CD14-positive monocyte (primary cell): ENCODE measurements around the gene GLB1L. TPM values are rescaled to one million over a fixed set of nuclear protein-coding genes. Genes with fewer than 3 reads are reported as not detected.
A peak's percentile ranks its signal among the peaks of the same experiment; 100 is the strongest.

ENCODE experiments used
- DNase-seq, 3 donors: peaks; one replicate each; pipeline ENCODE4 v3.0.0-alpha.2; 2011 to 2022
- H2AFZ ChIP-seq: 2 replicates; pipeline ENCODE4 v1.6.0; 2012; ENCODE audit warnings: mild to moderate bottlenecking, low read depth, low read length, inconsistent platforms; ENCODE audit not compliant: insufficient read depth, poor library complexity, severe bottlenecking
- H3K27ac ChIP-seq, 2 donors: 1 replicate in 1 of 2; 2 replicates in 1 of 2; pipeline ENCODE4 v1.5.1; 2012 to 2013; ENCODE audit warnings: low read length in 2 of 2, control low read depth in 1 of 2, inconsistent platforms in 1 of 2, low read depth in 1 of 2, mild to moderate bottlenecking in 1 of 2
- H3K27me3 ChIP-seq, 2 donors: one replicate each; pipeline versions ENCODE4 v1.6.0 to v1.6.1; 2011 to 2013; ENCODE audit warnings: low read length in 2 of 2; ENCODE audit not compliant: control insufficient read depth in 2 of 2, insufficient read depth in 2 of 2
- H3K36me3 ChIP-seq, 2 donors: replicated peaks in 1 of 2; 1 replicate in 1 of 2; 2 replicates in 1 of 2; pipeline versions ENCODE4 v1.5.1 to v1.6.1; 2012 to 2013; ENCODE audit warnings: low read length in 2 of 2, control low read depth in 1 of 2, inconsistent platforms in 1 of 2, mild to moderate bottlenecking in 1 of 2; ENCODE audit not compliant: insufficient read depth in 2 of 2, control insufficient read depth in 1 of 2
- H3K4me1 ChIP-seq, 2 donors: 1 replicate in 1 of 2; 2 replicates in 1 of 2; pipeline versions ENCODE4 v1.5.1 to v1.6.1; 2012 to 2013; ENCODE audit warnings: low read length in 2 of 2, control low read depth in 1 of 2, inconsistent platforms in 1 of 2, mild to moderate bottlenecking in 1 of 2, moderate library complexity in 1 of 2; ENCODE audit not compliant: insufficient read depth in 2 of 2, control insufficient read depth in 1 of 2
- H3K4me2 ChIP-seq: replicated peaks from 2 replicates; pipeline ENCODE3; 2012; ENCODE audit warnings: low read length, moderate library complexity, mild to moderate bottlenecking; ENCODE audit not compliant: poor library complexity, severe bottlenecking; ENCODE audit errors: extremely low read depth
- H3K4me3 ChIP-seq, 3 experiments: fragments of 200-600 bp in 1 of 3; sonication (generic) in 1 of 3; replicated peaks in 1 of 3; 1 replicate in 2 of 3; 2 replicates in 1 of 3; pipeline ENCODE4 v1.5.1; 2011 to 2013; ENCODE audit warnings: low read length in 3 of 3, mild to moderate bottlenecking in 3 of 3, control low read depth in 2 of 3, low read depth in 2 of 3, inconsistent platforms in 1 of 3, moderate library complexity in 1 of 3
- H3K79me2 ChIP-seq: 2 replicates; pipeline ENCODE4 v1.6.0; 2012; ENCODE audit warnings: mild to moderate bottlenecking, control low read depth, inconsistent platforms, low read length, moderate library complexity; ENCODE audit not compliant: insufficient read depth
- H3K9ac ChIP-seq: 2 replicates; pipeline ENCODE4 v1.6.0; 2017; ENCODE audit warnings: low read length, mild to moderate bottlenecking; ENCODE audit not compliant: insufficient read depth, poor library complexity, severe bottlenecking
- H3K9me3 ChIP-seq, 2 donors: replicated peaks in 1 of 2; 1 replicate in 1 of 2; 2 replicates in 1 of 2; pipeline versions ENCODE4 v1.5.1 to v1.6.1; 2012 to 2013; ENCODE audit warnings: low read length in 2 of 2, control low read depth in 1 of 2; ENCODE audit not compliant: control insufficient read depth in 1 of 2, insufficient read depth in 1 of 2
- H4K20me1 ChIP-seq: 2 replicates; pipeline ENCODE4 v1.6.0; 2012; ENCODE audit warnings: mild to moderate bottlenecking, low read length, control low read depth, moderate library complexity; ENCODE audit not compliant: insufficient read depth
- H3K27ac Mint-ChIP-seq, 7 donors: one replicate each; pipeline ENCODE4 v1.8.0; 2020; ENCODE audit warnings: mild to moderate bottlenecking in 7 of 7, mixed read lengths in 7 of 7, moderate library complexity in 6 of 7, inconsistent platforms in 2 of 7
- H3K27me3 Mint-ChIP-seq, 3 donors: one replicate each; pipeline ENCODE4 v1.8.0; 2021 to 2022; ENCODE audit warnings: low read depth in 3 of 3, mild to moderate bottlenecking in 3 of 3, mixed read lengths in 3 of 3, moderate library complexity in 3 of 3, inconsistent platforms in 1 of 3
- H3K36me3 Mint-ChIP-seq, 2 donors: one replicate each; pipeline ENCODE4 v1.8.0; 2020; ENCODE audit warnings: mixed read lengths in 2 of 2, inconsistent platforms in 1 of 2, mild to moderate bottlenecking in 1 of 2
- H3K4me1 Mint-ChIP-seq: one replicate; pipeline ENCODE4 v1.8.0; 2020; ENCODE audit warnings: mild to moderate bottlenecking, mixed read lengths
- H3K4me3 Mint-ChIP-seq, 2 donors: one replicate each; pipeline ENCODE4 v1.8.0; 2020; ENCODE audit warnings: mild to moderate bottlenecking in 2 of 2, mixed read lengths in 2 of 2, moderate library complexity in 1 of 2
- H3K9me3 Mint-ChIP-seq, 7 donors: one replicate each; pipeline ENCODE4 v1.8.0; 2020 to 2022; ENCODE audit warnings: mixed read lengths in 7 of 7, mild to moderate bottlenecking in 6 of 7, moderate library complexity in 6 of 7, inconsistent platforms in 2 of 7
- WGBS: methylation state at CpG from one replicate; pipeline ENCODE4 v1.1.5; 2013; ENCODE audit warnings: missing lambda C conversion rate; ENCODE audit not compliant: insufficient coverage; 5-methylcytosine and 5-hydroxymethylcytosine counted together
- intact Hi-C, 2 donors: fragments of 100-400 bp; cut with micrococcal nuclease; formaldehyde crosslinking; loops; one replicate each; pipeline versions ENCODE4 v1.15.0 to v1.15.1; 2023
- polyA plus RNA-seq, 3 donors: library from polyadenylated mRNA; depleted of rRNA in 1 of 3; unstranded in 2 of 3; stranded (reverse) in 1 of 3; fragments of 300-500 nt in 2 of 3; fragments of >200 nt in 1 of 3; fragmentation: Illumina TruSeq in 2 of 3; gene quantifications; 1 replicate in 2 of 3; 2 replicates in 1 of 3; pipeline ENCODE4 v1.2.3, GENCODE V29; 2012 to 2021
- TF ChIP-seq, protein P1 (sequence below): fragments of 200-600 bp; IDR thresholded peaks from one replicate; pipeline ENCODE4 v1.8.0; 2022; ENCODE audit warnings: antibody characterized with exemption, mild to moderate bottlenecking

Gene GLB1L
- polyA plus RNA-seq, 3 donors, result 4.0 to 11.7 (median 7.7) TPM

DNA sequence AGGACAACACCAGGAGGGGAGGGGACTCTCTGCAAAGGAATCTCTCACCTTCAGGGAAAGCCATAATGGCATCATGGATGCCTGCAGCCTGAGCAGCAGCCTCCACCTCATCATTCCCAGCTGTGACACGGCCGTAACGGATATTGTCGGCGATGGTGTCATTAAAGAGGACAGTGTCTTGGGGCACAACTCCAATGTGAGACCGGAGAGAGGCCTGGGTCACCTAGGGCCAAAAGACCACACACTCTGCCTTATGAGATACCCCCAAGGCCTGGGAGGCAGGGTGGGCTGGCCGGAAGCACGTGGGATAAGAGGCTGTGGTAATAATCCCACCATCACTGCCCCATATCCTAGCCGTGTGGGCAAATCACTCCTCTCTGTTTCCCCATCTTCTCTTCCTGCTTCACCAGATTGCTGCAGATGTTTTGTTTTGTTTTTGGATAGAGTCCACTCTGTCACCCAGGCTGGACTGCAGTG is 34.3 kb downstream of the GLB1L start:
- no peak overlapping the region for H3K9ac ChIP-seq
- H3K4me3 ChIP-seq, result no peak overlapping the region
- peaks cover 43 to 49% of the 10 kb centered on the region in 2 donors for H3K36me3 Mint-ChIP-seq
- H3K4me3 Mint-ChIP-seq, result no peak overlapping the region
- TF ChIP-seq, protein P1, sequence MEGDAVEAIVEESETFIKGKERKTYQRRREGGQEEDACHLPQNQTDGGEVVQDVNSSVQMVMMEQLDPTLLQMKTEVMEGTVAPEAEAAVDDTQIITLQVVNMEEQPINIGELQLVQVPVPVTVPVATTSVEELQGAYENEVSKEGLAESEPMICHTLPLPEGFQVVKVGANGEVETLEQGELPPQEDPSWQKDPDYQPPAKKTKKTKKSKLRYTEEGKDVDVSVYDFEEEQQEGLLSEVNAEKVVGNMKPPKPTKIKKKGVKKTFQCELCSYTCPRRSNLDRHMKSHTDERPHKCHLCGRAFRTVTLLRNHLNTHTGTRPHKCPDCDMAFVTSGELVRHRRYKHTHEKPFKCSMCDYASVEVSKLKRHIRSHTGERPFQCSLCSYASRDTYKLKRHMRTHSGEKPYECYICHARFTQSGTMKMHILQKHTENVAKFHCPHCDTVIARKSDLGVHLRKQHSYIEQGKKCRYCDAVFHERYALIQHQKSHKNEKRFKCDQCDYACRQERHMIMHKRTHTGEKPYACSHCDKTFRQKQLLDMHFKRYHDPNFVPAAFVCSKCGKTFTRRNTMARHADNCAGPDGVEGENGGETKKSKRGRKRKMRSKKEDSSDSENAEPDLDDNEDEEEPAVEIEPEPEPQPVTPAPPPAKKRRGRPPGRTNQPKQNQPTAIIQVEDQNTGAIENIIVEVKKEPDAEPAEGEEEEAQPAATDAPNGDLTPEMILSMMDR, result no peak
- no peak overlapping the region for H3K27ac ChIP-seq
- peaks cover 16 to 31% of the 10 kb centered on the region in 2 donors for H3K36me3 ChIP-seq
- H3K27me3 Mint-ChIP-seq, result peaks cover 2 to 16% (median 8%) of the 10 kb centered on the region in 3 donors
- intact Hi-C loops, result loop anchor here (2.0 to 5.0 kb wide), 3 partner anchors 40 to 50 kb away; partner anchors contain the start of genes NHEJ1 (in 2 of the 2) and SLC23A3 (in 1 of the 2)
- H3K9me3 Mint-ChIP-seq, result peaks cover 0 to under 1% (median 0%) of the 10 kb centered on the region in 7 donors
- 100% methylated on average over 4 of the region's 9 CpGs for WGBS
- H4K20me1 ChIP-seq, result peaks cover 10% of the 10 kb centered on the region
- H3K4me1 Mint-ChIP-seq, result peaks cover 39% of the 10 kb centered on the region
- peaks cover 17 to 19% of the 10 kb centered on the region in 2 donors for H3K4me1 ChIP-seq
- H3K4me2 ChIP-seq, result no peak overlapping the region
- H3K27ac Mint-ChIP-seq, result peak overlapping the region in 1 of 7 donors; percentile 45
- no peak for DNase-seq
- H3K79me2 ChIP-seq, result no peaks in the 10 kb centered on the region
- peaks cover 0 to under 1% of the 10 kb centered on the region in 2 donors for H3K27me3 ChIP-seq
- no peaks in the 10 kb centered on the region for H3K9me3 ChIP-seq
- H2AFZ ChIP-seq, result no peak overlapping the region

DNA sequence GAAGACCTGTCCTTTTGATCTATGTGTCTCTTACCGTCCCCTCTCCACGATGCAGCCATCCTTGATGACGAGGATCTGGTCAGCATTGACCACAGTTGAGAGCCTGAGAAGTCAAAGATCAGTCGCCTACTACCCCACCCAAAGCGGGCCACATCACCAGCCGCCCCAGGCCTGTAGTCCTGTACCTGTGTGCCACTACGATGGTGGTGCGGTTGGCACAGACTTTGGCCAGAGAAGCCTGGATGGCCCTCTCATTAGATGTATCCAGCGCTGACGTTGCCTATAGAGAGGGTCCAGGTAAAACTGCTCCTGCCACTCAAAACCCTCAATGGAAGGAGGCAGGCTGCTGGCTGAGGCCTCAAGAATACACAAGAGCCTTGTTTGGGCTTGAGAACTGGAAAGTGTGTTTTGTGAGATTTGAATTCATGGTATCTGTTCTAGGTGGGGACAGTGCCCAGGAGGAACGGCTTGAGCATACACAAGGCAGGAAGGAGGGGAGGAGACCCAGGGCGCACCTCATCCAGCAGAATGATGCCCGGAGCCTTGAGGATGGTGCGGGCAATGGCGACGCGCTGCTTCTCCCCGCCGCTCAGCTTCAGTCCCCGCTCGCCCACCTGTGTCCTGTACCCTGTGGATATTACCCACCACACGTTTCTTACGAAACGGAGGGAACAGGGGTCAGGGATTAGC is 34.9 kb downstream of the GLB1L start:
- Histone ChIP-seq H3K27ac (no peak overlapping the region), H2AFZ (no peak overlapping the region), H3K4me1 (peaks cover 19 to 21% of the 10 kb centered on the region in 2 donors), H3K27me3 (no peaks in the 10 kb centered on the region), H3K9me3 (no peaks in the 10 kb centered on the region), H3K36me3 (peaks cover 16 to 31% of the 10 kb centered on the region in 2 donors), H3K4me3 (no peak overlapping the region), H3K79me2 (no peaks in the 10 kb centered on the region), H4K20me1 (peaks cover 10% of the 10 kb centered on the region), H3K4me2 (no peak overlapping the region), H3K9ac (no peak overlapping the region)
- TF ChIP-seq, protein P1, result no peak
- H3K27ac Mint-ChIP-seq, result no peak overlapping the region
- peaks cover 0 to 14% (median 8%) of the 10 kb centered on the region in 3 donors for H3K27me3 Mint-ChIP-seq
- no peak overlapping the region for H3K4me3 Mint-ChIP-seq
- WGBS, result 89% methylated on average over 20 of the region's 24 CpGs
- no peaks in the 10 kb centered on the region for H3K9me3 Mint-ChIP-seq
- intact Hi-C loops, result loop anchor here (2.0 to 5.0 kb wide), 3 partner anchors 40 to 50 kb away; partner anchors contain the start of genes NHEJ1 (in 2 of the 2) and SLC23A3 (in 1 of the 2)
- no peak for DNase-seq
- H3K36me3 Mint-ChIP-seq, result peaks cover 43 to 48% of the 10 kb centered on the region in 2 donors
- peaks cover 39% of the 10 kb centered on the region for H3K4me1 Mint-ChIP-seq
